Naive B cell (primary cell): ENCODE measurements around the gene RIPOR2. TPM values are rescaled to one million over a fixed set of nuclear protein-coding genes. Genes with fewer than 3 reads are reported as not detected.
A peak's percentile ranks its signal among the peaks of the same experiment; 100 is the strongest.
"Not testable (repeated sequence)": the region's sequence is repeated elsewhere in the genome, so short reads cannot be mapped to it uniquely, and the experiment has no call there.

Experiments
- ATAC-seq, 2 donors: fragments of 150-1000 bp; cut with Tn5 transposase; 2 replicates each; pipeline ENCODE4 v1.10.0; 2021; ENCODE audit warnings: low read depth in 2 of 2, mild to moderate bottlenecking in 2 of 2, moderate library complexity in 2 of 2
- DNase-seq: peaks from one replicate; pipeline ENCODE4 v3.0.0; 2022
- H3K27ac Mint-ChIP-seq, 6 donors: one replicate each; pipeline ENCODE4 v1.8.0; 2020 to 2022; ENCODE audit warnings: mild to moderate bottlenecking in 6 of 6, mixed read lengths in 6 of 6, moderate library complexity in 5 of 6, inconsistent platforms in 2 of 6
- H3K27me3 Mint-ChIP-seq, 3 donors: one replicate each; pipeline ENCODE4 v1.8.0; 2021 to 2022; ENCODE audit warnings: mixed read lengths in 3 of 3, mild to moderate bottlenecking in 1 of 3
- H3K36me3 Mint-ChIP-seq, 2 donors: one replicate each; pipeline ENCODE4 v1.8.0; 2020 to 2022; ENCODE audit warnings: mixed read lengths in 2 of 2, inconsistent platforms in 1 of 2, mild to moderate bottlenecking in 1 of 2
- H3K4me1 Mint-ChIP-seq, 3 donors: one replicate each; pipeline ENCODE4 v1.8.0; 2020 to 2022; ENCODE audit warnings: mixed read lengths in 3 of 3, inconsistent platforms in 1 of 3, mild to moderate bottlenecking in 1 of 3, moderate library complexity in 1 of 3
- H3K4me3 Mint-ChIP-seq, 8 donors: one replicate each; pipeline ENCODE4 v1.8.0; 2020 to 2022; ENCODE audit warnings: mild to moderate bottlenecking in 8 of 8, mixed read lengths in 8 of 8, moderate library complexity in 8 of 8, inconsistent platforms in 2 of 8
- H3K9me3 Mint-ChIP-seq, 7 donors: one replicate each; pipeline ENCODE4 v1.8.0; 2020 to 2022; ENCODE audit warnings: mixed read lengths in 7 of 7, mild to moderate bottlenecking in 5 of 7, inconsistent platforms in 2 of 7, moderate library complexity in 1 of 7
- polyA plus RNA-seq, 6 donors: library from polyadenylated mRNA; unstranded; fragments of 300-500 nt; fragmentation: Illumina TruSeq; gene quantifications; one replicate each; pipeline ENCODE4 v1.2.3, GENCODE V29; 2021; ENCODE audit warnings: low read depth in 6 of 6

Gene RIPOR2
- polyA plus RNA-seq, 6 donors from 2014 or later, result 464 to 666 (median 484) TPM

DNA sequence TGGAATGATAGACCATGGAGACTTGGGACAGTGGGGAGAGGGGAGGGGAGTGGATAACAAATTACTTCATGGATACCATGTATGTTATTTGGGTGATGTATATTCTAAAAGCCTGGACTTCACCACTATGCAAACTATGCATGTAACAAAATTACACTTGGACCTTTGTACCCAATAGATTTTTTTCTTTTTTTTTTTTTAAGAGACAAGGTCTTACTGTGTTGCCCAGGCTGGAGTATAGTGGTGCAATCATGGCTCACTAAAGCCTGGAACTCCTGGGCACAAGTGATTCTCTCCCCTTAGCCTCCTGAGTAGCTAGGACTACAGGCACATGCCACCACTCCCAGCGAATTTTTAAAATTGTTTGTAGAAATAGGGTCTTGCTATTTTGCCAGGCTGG, 45.3 kb downstream of the RIPOR2 start:
- H3K4me3 Mint-ChIP-seq, result peak overlapping the region in 5 of 8 donors; percentile 9 to 58 (median 45)
- ATAC-seq (no peak), DNase-seq (no peak)
- peaks cover 7 to 31% of the 10 kb centered on the region in 2 donors for H3K36me3 Mint-ChIP-seq
- H3K4me1 Mint-ChIP-seq, result peaks cover 69 to 82% (median 75%) of the 10 kb centered on the region in 3 donors
- no peaks in the 10 kb centered on the region for H3K27me3 Mint-ChIP-seq
- H3K27ac Mint-ChIP-seq, result peak overlapping the region in 5 of 6 donors; percentile 78 to 94 (median 90)
- no peaks in the 10 kb centered on the region for H3K9me3 Mint-ChIP-seq

DNA sequence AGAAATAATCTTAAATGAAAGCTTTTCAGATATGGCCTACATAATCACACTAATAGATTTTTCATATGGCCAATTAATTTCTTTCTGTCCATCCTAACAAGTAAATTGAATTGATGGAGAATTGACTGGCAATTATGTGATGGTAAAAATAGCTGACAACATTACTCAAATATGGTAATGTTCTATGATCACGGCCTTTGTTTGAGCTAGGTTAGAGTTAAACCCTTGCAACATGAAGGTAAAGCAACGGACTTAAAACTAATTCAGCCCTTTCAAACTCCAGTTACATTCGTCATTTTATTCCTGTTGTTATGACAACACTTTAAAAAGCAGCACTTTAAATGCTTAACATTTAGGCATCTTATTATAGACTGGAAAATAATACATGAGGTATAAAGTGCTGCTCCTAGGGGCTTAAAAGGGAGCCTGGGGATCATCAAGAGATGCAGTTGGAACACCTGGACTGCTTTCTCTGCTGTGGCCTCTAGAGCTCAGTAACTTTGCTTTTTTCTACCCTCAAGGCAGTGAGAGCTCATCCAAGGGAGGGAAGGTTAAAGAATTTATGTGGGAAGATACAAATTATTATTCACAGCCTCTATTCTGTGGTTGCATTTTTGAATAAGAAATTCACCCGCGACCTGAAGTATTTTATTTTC, 46.9 kb downstream of the RIPOR2 start:
- H3K9me3 Mint-ChIP-seq, result no peaks in the 10 kb centered on the region
- DNase-seq (no peak), ATAC-seq (no peak)
- H3K27me3 Mint-ChIP-seq, result no peaks in the 10 kb centered on the region
- H3K27ac Mint-ChIP-seq, result peak overlapping the region in 5 of 6 donors; percentile 65 to 89 (median 75)
- peaks cover 61 to 87% (median 72%) of the 10 kb centered on the region in 3 donors for H3K4me1 Mint-ChIP-seq
- H3K4me3 Mint-ChIP-seq, result peak overlapping the region in 3 of 8 donors; percentile 26 to 43 (median 40)
- peaks cover 7 to 25% of the 10 kb centered on the region in 2 donors for H3K36me3 Mint-ChIP-seq

GRCh38 chr6:24887545-24888140, 48.1 kb downstream of the RIPOR2 start:
- Mint-ChIP-seq H3K36me3 (peaks cover 7 to 30% of the 10 kb centered on the region in 2 donors), H3K9me3 (no peaks in the 10 kb centered on the region), H3K27me3 (no peaks in the 10 kb centered on the region), H3K4me3 (no peak overlapping the region), H3K27ac (peak overlapping the region; percentile 7 to 89 (median 70)), H3K4me1 (peaks cover 58 to 87% (median 72%) of the 10 kb centered on the region in 3 donors)
- ATAC-seq, result no peak
- no peak for DNase-seq

GRCh38 chr6:24883618-24884017, 52.1 kb downstream of the RIPOR2 start:
- peak overlapping the region in 2 of 8 donors; percentile 6 to 35 for H3K4me3 Mint-ChIP-seq

DNA sequence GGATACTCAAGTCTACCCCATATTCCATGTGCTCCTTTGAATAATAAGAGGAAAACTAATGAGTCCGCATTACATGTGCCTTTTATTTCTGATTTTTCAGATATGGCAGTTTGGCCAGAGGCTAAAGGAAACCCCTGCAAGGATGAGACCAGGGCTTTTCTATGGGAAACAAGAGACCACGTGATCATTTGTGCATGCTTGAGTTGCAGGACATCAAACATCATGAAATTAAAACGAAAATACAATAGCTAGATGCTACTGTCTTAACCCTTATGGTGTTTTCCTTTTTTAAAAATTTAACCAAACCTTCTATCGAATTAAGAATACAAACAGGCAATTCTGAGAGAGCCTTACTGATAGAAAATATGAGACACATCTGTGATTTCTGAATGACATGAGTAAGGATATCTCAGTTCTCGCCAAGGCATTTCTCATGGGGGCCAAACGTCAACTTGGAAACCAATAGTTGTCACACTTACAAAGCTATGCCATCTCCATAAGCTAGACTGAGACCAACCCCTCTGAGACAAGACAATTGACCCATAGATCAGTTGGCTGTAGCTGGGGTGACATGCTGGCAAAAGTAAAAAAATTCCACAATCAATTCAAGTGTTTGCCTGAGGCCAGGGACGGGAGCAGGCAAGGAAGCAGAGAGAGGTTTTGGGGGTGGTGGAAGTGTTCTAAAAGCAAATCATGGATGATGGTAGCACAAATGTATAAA, 52.8 kb downstream of the RIPOR2 start:
- Mint-ChIP-seq H3K9me3 (peaks cover 0 to 3% (median 0%) of the 10 kb centered on the region in 7 donors), H3K27me3 (no peaks in the 10 kb centered on the region), H3K4me3 (peak overlapping the region in 5 of 8 donors; percentile 6 to 74 (median 69)), H3K4me1 (peaks cover 70 to 82% (median 81%) of the 10 kb centered on the region in 3 donors), H3K27ac (peak overlapping the region; percentile 36 to 96 (median 86)), H3K36me3 (peaks cover 22 to 44% of the 10 kb centered on the region in 2 donors)
- ATAC-seq (no peak), DNase-seq (no peak)

More at GRCh38 chr6:24883618-24884017, 52.1 kb downstream of the RIPOR2 start:
- Mint-ChIP-seq H3K9me3 (peaks cover 0 to 2% (median 0%) of the 10 kb centered on the region in 7 donors), H3K4me1 (peaks cover 67 to 82% (median 81%) of the 10 kb centered on the region in 3 donors), H3K27me3 (no peaks in the 10 kb centered on the region), H3K36me3 (peaks cover 17 to 40% of the 10 kb centered on the region in 2 donors), H3K27ac (peak overlapping the region in 5 of 6 donors; percentile 61 to 94 (median 88))
- no peak for DNase-seq
- ATAC-seq, result no peak

GRCh38 chr6:24882295-24882694, 53.5 kb downstream of the RIPOR2 start:
- H3K27me3 Mint-ChIP-seq, result no peaks in the 10 kb centered on the region
- peaks cover 29 to 51% of the 10 kb centered on the region in 2 donors for H3K36me3 Mint-ChIP-seq
- H3K4me1 Mint-ChIP-seq, result peaks cover 70 to 82% (median 82%) of the 10 kb centered on the region in 3 donors
- H3K27ac Mint-ChIP-seq, result peak overlapping the region in 3 of 6 donors; percentile 25 to 94 (median 88)
- no peak for ATAC-seq
- H3K9me3 Mint-ChIP-seq, result peaks cover 0 to 8% (median 4%) of the 10 kb centered on the region in 7 donors
- H3K4me3 Mint-ChIP-seq, result peak overlapping the region in 2 of 8 donors; percentile 13 to 61
- no peak for DNase-seq

DNA sequence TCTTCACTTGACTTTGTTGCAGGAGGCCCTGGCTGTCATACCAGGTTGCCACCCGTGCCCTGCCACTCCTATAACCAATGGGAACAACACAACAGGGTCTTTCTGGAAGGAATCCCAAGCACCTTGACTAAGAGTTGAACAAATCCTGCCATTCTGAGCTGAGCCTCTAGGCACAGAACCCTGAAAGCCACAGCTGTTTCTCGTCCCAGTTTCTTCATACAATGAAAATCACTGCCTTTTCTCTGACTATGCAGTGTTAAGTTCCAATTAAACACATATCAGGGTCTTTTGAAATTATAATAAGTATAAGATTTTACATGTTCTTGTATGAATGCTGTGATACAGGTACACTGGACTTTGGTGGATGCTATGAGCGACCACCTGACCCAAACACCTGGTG, 54.4 kb downstream of the RIPOR2 start:
- Mint-ChIP-seq H3K4me1 (peaks cover 70 to 82% (median 81%) of the 10 kb centered on the region in 3 donors), H3K9me3 (peaks cover 0 to 9% (median 4%) of the 10 kb centered on the region in 7 donors), H3K36me3 (peaks cover 38 to 55% of the 10 kb centered on the region in 2 donors), H3K4me3 (peak overlapping the region in 4 of 8 donors; percentile 4 to 44 (median 31)), H3K27me3 (no peaks in the 10 kb centered on the region), H3K27ac (peak overlapping the region; percentile 63 to 94 (median 89))
- no peak for DNase-seq
- no peak for ATAC-seq

- Mint-ChIP-seq H3K36me3 (peaks cover 34 to 51% of the 10 kb centered on the region in 2 donors), H3K9me3 (peaks cover 0 to 10% (median 4%) of the 10 kb centered on the region in 7 donors), H3K27me3 (no peaks in the 10 kb centered on the region), H3K4me3 (no peak overlapping the region), H3K4me1 (peaks cover 70 to 83% (median 83%) of the 10 kb centered on the region in 3 donors), H3K27ac (peak overlapping the region in 5 of 6 donors; percentile 58 to 88 (median 81))
- ATAC-seq (no peak), DNase-seq (no peak)
Measured at GRCh38 chr6:24880451-24880850, 55.3 kb downstream of the RIPOR2 start.

- Mint-ChIP-seq H3K27ac (peak overlapping the region in 4 of 6 donors; percentile 56 to 88 (median 84)), H3K27me3 (no peaks in the 10 kb centered on the region), H3K9me3 (peaks cover 0 to 10% (median 4%) of the 10 kb centered on the region in 7 donors), H3K36me3 (peaks cover 34 to 56% of the 10 kb centered on the region in 2 donors), H3K4me3 (no peak overlapping the region), H3K4me1 (peaks cover 67 to 81% (median 77%) of the 10 kb centered on the region in 3 donors)
- DNase-seq (no peak), ATAC-seq (no peak)
Measured at GRCh38 chr6:24879351-24879750, 56.4 kb downstream of the RIPOR2 start.

- not testable (repeated sequence) for H3K27me3 Mint-ChIP-seq, DNase-seq, ATAC-seq
- Mint-ChIP-seq H3K4me1 (peaks cover 57 to 67% (median 65%) of the 10 kb centered on the region in 3 donors), H3K36me3 (peaks cover 34 to 54% of the 10 kb centered on the region in 2 donors), H3K4me3 (peak overlapping the region in 2 of 8 donors; percentile 52 to 54), H3K27ac (peak overlapping the region; percentile 42 to 93 (median 82)), H3K9me3 (peaks cover 0 to 10% (median 4%) of the 10 kb centered on the region in 7 donors)
Measured at GRCh38 chr6:24877747-24878146, 58.0 kb downstream of the RIPOR2 start.

- ATAC-seq (no peak), DNase-seq (no peak)
- H3K4me1 Mint-ChIP-seq, result peaks cover 48 to 57% (median 55%) of the 10 kb centered on the region in 3 donors
- peaks cover 0 to 10% (median 4%) of the 10 kb centered on the region in 7 donors for H3K9me3 Mint-ChIP-seq
- peak overlapping the region in 5 of 6 donors; percentile 77 to 94 (median 88) for H3K27ac Mint-ChIP-seq
- H3K27me3 Mint-ChIP-seq, result no peaks in the 10 kb centered on the region
- H3K4me3 Mint-ChIP-seq, result peak overlapping the region in 3 of 8 donors; percentile 21 to 53 (median 30)
- peaks cover 34 to 53% of the 10 kb centered on the region in 2 donors for H3K36me3 Mint-ChIP-seq
Measured at GRCh38 chr6:24876499-24877465, 59.0 kb downstream of the RIPOR2 start.

DNA sequence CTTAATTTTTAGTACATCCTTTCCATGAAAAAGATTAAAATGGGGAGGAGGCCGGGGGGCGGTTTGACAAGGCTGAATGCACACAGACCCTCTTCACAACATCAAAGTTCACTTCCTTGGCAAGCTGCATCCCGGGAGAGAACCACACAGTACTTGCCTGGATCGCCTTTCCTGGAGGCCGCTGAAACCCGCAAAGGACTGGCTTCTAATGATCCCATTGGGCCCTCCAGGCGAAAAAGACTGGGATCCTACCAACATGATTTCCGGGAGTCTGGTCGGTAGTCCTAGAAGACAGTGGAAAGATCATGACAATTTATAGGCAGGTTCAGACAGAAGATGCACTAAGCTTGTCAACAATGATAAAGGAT, 60.2 kb downstream of the RIPOR2 start:
- no peak overlapping the region for H3K4me3 Mint-ChIP-seq
- ATAC-seq (no peak), DNase-seq (no peak)
- peak overlapping the region in 4 of 6 donors; percentile 44 to 88 (median 65) for H3K27ac Mint-ChIP-seq
- peaks cover 34 to 46% of the 10 kb centered on the region in 2 donors for H3K36me3 Mint-ChIP-seq
- peaks cover 40 to 47% (median 44%) of the 10 kb centered on the region in 3 donors for H3K4me1 Mint-ChIP-seq
- no peaks in the 10 kb centered on the region for H3K27me3 Mint-ChIP-seq
- peaks cover 0 to 10% (median 4%) of the 10 kb centered on the region in 7 donors for H3K9me3 Mint-ChIP-seq
